Activated T-cell treated with anti-CD3 and anti-CD28 coated beads for 4 hours (primary cell): Measurements from ENCODE around the gene SF3B1.
A peak's percentile ranks its signal among the peaks of the same experiment; 100 is the strongest.
"Not testable (repeated sequence)": the region's sequence is repeated elsewhere in the genome, so short reads cannot be mapped to it uniquely, and the experiment has no call there.

Experiments used
- DNase-seq: peaks from one replicate; pipeline ENCODE4 v3.0.0-alpha.2; 2020

The SF3B1 gene

DNA sequence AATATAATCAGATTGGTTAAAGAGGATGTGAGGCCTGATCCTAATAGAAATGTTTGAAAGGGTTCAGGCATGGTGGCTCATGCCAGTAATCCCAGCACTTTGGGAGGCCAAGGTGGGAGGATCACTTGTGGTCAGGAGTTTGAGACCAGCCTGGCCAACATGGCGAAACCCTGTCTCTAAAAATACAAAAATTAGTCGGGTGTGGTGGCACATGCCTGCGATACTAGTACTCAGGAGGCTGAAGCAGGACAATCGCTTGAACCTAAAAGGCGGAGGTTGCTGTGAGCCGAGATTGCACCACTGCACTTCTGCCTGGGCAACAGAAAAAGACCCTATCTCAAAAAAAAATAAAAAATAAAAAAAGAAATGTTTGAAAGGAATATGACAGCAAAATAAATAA is 2.3 kb downstream of the SF3B1 start:
- not testable (repeated sequence) for DNase-seq

DNA sequence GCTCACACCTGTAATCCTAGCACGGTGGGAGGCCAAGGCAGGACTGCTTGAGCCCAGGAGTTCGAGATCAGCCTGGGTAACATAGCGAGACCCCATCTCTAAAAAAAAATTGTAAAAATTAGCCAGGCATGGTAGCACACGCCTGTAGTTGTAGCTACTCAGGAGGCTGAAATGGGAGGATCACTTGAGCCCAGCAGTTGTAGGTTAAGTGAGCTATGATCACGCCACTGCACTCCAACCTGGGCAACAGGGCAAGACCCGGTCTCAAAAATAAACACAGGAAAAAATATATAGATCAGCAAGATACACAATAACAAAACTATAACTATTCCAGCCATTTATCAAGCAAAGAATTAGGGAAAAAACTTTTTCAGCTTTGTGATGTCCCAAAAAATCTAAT is 3.0 kb downstream of the SF3B1 start:
- DNase-seq = no peak

DNA sequence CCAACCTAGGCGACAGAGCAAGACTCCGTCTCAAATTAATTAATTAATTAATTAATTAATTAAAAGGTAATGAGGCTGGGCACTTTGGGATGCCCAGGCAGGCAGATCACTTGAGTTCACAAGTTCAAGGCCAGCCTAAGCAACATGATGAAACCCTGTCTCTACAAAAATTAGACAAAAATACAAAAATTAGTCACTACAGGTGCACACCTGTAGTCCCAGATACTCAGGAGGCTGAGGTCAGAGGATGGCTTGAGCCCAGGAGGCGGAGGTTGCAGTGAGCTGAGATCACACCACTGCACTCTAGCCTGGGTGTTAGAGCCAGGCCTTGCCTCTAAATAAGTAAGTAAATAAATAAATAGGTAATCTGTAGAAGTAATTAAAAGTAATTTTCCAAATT is 6.8 kb downstream of the SF3B1 start:
- DNase-seq = no peak

DNA sequence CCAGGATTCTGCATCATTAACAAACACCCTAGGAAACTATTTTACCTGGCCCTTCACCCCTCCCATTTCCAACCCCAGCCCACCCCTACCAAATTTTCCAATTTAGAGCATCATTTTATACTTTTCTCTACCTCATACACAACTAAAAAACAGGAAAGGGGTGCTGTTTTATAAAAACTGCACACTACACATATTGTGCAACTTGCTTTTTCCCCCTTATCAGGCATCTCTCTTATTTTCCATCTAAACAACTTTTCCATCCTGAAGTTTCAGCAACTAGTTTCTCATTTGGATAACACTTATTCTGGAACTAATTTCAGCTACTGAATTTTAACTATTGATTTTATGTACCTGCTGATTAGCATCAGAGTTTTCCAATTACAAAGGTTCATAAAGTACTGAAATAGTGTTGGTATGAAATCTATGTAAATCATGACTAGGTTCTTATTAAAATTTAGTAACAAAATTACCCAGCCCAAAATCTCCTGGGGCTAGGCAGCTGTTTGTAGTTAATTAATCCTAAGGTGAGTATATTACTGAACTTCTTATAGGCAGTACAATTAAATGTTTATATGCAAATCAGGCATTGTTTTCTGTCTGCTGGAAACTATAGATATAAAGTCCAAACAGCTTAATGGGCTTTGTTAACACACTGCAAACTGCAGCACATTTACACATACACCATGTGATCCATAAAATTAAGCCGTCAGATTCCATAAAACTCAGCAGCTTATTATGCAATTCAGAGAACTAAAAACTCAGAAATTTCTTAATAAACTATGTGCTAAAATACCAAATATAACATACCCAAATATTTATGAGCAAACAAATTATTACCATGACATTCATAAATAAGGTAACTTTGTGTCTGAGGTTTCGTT is 7.9 kb downstream of the SF3B1 start:
- no peak for DNase-seq

DNA sequence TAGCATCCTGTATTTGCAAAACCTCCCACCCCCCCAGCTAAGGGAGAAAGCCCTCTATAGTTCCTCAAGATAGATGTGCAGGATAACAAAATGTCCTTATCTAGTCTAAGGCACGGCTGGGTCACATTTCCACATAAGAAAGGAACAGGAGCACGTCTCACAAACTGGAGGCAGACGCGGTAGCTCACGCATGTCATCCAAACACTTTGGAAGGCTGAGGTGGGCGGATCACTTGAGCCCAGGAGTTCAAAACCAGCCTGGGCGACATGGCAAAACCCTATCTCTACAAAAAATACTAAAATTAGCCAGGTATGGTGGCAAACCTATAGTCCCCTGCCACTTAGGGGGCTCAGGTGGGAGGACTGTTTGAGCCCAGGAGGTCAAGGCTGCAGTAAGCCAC is 9.3 kb downstream of the SF3B1 start:
- DNase-seq = no peak

DNA sequence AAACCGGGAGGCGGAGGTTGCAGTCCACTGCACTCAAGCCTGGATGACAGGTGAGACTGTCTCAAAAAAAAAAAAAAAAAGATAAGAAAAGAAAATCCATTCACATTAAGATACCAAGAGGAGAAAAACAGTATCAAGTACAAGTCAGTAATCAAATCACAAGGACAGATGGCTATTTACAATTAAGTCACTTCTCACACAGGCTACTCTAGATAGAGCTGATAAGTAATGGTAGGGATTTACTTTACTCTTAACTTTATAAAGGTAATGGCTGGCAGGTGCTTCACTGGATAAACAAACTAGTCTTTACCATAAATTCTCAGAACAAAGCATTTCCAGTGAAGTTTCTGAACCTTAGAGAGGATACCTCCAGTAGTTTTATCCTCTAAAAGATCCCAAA is 11.5 kb downstream of the SF3B1 start:
- DNase-seq = no peak

DNA sequence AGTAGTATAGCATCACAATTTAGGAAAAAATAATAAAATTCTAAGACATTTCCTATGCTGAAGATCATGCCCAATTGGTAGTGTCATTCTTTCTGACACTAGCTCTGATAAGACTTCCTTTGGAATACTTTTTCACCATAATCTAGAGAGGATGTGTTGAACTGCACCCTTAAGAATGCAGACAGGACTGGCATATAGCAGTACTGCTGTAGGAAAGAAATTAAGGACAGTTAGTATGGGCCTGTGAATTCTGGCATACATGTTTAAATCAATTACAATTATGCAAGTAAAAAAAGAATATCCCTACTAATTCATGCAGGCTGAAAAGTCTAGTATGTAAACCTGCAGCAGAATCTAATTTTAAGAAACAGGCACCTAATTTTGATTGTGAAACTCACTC is 15.4 kb downstream of the SF3B1 start:
- no peak for DNase-seq

DNA sequence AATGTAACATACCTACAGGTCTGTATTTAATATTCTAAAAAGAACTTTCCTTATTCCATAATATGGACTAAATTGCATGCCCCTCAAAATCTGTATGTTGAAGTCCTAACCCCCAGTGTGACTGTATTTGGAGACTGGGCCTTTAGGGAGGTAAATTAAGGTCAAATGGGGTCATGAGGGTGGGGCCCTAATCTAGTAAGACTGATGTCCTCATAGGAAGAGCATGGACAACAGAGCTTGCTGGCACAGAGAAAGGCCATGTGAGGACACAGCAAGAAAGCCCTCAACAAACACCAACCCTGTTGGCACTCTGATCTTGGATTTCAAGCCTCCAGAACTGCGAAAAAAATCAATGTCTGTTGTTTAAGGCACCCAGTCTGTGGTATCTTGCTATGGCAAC is 18.6 kb downstream of the SF3B1 start:
- no peak for DNase-seq

DNA sequence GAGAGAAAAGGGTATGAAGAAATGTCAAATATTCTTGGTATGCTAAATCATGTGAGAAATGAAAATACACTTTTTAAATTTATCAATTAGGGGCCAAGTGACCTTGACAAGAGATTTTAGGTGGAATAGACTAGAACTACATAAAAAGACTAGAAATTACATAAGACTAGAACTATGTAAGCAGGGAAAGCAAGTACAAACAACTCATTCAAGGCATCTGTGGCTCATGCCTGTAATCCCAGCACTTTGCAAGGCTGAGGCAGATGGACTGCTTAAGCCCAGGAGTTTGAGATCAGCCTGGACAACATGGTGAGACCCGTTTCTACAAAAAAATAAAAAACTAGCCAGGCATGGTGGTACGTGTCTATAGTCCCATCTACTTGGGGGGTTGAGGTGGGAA is 20.3 kb downstream of the SF3B1 start:
- DNase-seq = no peak

DNA sequence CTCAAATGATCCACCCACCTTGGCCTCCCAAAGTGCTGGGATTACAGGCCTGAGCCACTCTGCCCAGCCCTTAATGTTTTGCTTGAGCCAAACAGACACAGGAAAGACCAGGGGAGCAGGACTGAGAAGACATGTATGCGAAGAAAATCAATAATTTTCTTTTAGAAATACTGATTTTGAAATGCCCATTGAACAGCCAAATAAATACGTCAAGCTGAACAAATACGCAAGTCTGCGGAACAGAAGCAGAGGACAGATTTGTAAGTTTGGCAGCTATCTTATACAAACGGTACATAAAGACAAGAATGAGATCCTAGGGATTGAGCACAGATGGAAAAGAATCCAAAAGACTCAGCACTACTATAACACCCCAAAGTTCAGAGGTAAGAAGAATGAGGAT is 20.8 kb downstream of the SF3B1 start:
- no peak for DNase-seq

DNA sequence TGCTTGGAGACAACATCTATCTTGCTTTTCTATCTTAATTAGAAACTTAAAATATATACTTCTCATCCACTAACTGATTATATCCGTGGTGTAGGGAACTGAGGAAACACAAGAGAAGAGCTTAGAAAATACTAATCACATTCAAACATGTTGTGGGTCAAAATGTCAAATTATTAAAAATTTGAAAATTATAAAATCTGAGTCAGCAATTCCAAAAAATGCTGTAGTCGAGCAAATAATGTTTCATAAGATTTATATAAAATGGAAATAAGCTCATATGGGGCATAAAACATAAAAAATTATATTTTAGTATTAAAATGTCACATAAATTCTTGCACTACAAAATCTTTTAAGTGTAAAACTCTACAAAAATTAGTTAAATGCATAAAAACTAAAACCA is 29.2 kb downstream of the SF3B1 start:
- no peak for DNase-seq

DNA sequence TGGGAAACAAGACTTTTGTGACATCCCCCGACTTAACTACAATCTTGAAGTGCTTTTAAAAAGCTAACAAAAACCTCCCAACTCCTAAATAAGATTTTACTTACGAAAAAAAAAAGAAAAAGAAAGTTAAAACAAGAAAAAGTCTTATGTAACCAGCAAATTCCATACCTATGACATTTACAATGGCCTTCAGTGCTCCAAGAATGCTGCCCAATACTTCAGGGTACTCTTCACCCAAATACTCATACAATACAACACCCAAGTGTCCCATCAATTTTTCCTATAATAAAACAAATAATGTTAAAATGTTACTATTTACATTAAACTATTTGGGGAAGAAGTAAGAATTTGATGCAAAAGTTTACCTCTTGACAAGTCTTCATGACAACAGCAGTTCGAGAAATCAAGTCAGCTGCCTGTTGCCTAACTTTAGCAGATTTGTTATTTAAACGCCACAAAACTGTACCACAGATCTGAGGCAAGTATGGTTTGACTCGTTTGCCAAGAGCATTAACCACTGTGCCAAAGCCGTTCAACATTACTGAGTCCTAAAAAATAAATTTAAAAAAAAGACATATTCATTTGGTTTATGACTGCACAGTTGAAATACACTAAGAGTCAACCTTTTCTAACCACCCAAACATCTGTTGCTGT is 34.8 kb downstream of the SF3B1 start:
- DNase-seq = no peak

DNA sequence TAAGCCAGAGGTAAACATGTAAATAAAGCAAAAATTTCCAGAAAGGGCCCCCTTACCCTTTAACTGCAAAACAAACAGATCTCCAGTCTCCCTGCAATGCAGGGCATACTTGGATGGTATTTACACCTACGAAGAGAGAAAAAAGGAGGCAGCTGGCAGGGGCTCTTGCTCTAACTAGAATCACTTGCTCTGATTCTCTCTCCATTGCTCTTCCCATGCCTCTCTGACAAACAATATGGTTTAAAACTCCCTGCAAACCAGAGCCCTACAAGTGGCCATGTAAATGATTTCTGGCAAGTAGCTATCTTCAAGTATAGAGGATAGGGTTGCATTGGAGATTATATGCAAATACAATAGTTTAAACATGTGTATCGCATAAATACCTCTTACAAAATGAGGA is 35.9 kb downstream of the SF3B1 start:
- DNase-seq = no peak

DNA sequence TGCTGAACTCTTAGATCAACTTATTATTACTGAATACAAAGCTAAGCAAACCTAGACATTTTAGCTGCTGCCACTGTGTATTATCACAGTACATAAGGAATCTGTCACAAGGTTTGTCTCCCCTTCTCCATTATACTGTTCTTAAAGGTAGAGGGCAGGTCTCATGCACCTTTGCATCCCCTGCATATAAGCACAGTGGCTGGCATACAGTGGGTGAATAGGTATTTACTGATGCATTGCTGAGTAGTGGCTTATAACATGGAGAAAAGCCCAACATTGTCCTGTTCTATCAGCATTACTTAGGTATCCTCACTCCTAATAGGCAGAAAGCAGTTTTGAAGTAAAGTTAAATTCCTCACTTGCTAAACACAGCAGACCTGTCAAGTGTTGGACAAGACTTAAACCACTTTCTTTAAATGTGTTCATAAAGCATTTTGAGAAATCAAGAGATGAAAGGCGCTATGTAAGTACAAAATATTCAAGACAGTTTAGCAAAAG is 43.6 kb downstream of the SF3B1 start:
- no peak for DNase-seq

DNA sequence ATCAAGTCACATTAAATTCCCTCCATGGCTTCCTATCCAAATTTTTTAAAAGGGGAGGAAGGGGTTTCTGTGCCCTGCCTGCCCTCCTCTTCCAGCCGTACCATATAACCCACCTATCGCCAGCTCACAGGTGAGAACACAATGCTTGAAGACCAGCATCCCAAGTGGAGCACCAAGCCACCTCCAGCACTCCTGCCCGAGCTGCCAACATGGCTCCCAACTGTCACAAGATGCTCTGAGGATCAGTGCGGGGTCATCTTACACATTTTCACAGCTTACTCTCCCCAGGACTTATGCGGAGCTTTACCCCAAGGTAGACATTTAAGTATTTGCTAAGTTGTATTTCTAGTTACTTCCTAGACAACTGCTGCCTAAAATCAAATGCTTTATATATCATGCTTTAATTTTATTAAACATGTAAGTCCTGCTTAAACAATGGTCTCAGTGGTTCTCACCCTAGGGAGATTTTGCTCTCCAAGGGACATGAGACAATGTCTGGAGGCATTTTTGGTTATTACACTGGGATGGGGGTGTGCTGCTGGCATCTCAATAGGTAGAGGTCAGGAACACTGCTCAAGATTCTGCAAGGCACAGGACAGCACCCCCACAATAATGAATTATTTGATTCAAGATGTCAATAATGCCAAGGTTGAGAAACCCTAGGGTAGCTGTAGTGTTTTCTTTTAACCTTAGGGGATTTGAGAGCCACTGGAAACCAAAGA is 45.8 kb downstream of the SF3B1 start:
- no peak for DNase-seq

DNA sequence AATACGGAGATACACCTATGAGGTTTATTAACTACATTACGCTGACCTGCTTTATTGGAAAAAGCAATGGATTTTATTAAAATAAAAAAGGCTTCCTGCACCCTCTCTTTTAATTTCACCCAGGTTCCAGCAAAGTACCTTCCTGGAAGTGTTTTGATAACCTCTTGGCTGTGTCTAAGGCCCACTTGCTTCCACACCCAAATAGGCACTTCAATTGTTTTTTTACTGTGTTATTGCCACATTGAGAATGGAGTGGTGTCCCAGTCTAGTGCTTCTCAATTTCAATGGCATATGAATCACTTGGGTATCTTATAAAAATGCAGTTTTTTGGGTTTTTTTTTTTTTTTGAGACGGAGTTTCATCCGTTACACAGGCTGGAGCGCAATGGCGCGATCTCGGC is 47.6 kb downstream of the SF3B1 start:
- DNase-seq = no peak

DNA sequence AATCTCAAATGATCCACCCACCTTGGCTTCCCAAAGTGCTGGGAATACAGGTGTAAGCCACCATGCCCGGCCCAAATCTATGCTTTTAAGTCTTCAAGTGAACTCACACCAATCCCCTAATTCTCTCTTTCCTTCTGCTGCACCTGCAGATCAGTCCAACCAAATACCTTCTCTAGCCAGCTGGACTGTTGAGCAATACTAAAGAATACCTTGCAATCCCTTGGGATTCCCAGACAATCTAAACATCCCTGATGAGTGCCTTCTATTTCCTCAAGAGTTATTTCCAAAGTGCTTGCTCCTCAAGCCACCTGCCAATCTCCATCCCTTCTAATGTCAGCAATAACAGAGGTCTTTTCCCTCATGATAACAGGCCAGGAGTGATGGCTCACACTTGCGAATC is 48.6 kb downstream of the SF3B1 start:
- DNase-seq = no peak

DNA sequence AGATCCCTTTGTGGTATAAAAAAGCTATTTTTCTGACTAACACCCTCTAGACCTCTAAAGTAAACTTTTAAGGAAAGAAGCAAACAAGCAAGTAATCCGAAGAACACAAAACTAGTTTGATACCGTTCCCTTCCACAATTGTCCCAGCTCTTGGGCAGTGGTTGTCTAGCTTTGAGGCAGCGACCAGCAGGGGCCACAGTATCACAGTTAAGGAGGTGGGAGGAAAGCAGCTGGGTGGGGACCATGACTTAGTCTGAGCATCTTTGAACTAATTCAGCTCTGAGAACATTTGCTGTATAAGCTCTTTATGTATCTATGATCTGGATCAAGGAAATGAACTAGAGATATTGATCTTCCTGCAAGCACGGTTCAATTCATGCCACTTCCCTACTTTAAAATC is 51.0 kb downstream of the SF3B1 start:
- DNase-seq = no peak

DNA sequence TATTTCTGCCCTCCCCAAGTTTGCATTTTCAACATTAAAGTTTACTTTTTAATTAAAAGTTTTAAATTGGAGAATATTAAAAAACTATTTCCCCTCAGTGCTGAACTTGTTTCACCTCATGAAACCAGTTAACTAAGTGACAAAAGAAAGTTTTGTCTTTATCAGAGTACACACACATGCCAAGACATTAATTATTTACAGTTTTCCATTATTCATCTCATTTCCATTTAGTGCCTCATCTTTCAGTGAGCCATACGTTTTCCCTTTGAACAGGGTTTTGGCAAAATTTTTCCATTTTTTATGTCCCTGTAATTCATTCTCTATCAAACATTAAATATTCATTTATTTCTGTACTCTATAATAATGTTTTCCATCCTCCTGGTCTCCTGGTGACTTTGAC is 53.2 kb downstream of the SF3B1 start:
- no peak for DNase-seq

DNA sequence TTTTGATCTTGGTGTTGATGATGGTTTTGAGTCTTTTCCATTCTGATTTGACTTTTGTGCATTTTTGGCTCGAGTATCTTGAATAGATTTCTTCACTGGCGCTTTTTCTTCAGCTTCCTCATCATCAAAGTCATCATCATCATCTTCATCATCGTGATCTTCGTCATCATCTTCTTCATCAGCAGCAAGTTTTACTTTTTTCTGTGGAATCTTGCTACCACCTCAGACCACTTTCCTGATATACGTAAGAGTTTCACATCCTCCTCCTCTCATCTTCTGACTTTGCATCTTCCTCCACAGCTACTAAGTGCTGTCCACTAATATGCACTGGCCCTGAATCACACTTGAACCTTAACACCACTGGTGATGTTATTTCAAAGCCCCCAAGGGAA is 54.9 kb downstream of the SF3B1 start:
- not testable (repeated sequence) for DNase-seq

DNA sequence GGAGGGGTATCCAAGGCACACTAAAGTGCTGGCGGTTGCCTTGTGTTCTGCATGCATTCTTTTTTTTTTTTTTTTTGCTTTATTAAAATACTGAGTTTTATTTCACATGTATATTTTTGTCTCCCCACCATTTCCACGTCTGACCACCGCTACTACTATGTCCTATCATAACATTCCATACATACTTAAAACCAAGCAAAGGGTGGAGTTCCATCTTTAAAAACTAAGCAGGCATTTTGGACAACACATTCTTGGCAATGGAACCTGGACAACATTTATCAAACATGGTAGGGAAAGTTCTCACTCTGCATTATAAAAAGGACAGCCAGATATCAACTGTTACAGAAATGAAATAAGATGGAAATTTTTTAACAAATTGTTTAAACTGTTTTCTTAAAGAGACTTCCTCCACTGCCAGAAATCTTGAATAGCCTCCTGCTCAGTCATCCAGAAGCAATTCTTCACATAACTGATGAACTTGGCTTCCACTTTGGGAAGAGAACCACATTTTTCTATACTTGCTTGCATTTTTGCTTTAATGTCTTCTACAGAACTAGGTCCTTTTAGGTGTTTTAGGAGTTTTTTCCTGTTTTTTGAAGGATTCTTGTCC is 55.4 kb downstream of the SF3B1 start:
- not testable (repeated sequence) for DNase-seq

DNA sequence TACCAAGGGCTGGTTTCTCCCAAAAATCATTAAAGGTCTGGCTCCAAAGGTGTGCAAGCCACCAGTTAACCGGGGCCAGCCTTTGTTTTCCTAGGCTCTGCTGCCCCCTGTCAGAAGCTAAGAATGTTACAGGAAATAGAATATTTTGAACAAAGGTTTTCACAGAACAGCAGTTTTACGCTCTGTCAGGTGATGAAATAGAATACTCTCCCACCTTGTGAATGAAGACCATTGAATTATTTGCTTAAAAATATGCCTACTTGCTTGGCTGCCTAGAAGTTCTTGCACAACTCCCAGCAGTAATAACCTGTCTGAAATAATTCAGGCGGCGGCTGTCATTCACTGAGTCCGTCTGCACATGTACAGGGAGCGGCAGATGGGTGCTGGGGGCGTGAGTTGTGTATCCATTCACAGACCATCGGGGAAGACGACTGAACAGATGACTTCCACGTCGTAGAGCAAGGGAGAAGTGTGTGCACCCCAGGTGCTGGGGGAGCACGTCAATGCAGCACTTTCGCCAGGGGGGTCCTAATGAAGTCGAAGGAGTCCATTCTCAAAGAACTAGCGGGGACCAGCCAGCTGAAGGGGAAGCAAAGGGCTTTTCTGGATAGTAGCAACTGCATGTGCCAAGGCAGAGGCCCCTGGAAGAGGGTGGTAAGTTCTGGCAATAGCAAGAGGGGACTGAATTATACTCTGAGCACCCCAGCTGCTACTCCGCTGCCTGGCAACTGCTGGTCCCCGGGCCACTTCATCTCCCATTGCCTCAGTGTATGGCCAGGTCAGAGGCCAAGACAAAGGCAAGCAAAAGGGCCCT is 56.1 kb downstream of the SF3B1 start:
- DNase-seq = peak; percentile 55
